NCI-H524 (cell line): ENCODE results near the gene VPS37B.
"Not testable (repeated sequence)": the region's sequence is repeated elsewhere in the genome, so short reads cannot be mapped to it uniquely, and the experiment has no call there.

Source experiments
- DNase-seq, 2 experiments: peaks; one replicate each; lab custom pipeline; 2025; lab: John Stamatoyannopoulos, UW

Gene VPS37B

DNA sequence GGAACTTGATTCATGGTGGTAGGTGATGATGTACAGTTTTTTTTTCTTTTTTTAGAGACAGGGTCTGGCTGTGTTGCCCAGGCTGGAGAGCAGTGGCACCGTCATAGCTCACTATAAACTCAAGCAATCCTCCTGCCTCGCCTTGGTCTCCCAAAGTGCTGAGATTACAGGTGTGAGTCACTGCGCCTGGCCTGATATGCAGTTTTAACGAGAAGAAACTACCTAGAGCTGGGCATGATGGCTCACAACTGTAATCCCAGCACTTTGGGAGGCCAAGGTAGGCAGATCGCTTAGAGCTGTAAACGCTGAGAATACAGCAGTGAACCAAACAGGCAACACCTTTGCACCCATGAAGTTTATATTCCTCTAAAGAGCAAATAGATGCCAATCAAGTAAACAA, 13.0 kb upstream of the VPS37B start:
- no peak for DNase-seq

DNA sequence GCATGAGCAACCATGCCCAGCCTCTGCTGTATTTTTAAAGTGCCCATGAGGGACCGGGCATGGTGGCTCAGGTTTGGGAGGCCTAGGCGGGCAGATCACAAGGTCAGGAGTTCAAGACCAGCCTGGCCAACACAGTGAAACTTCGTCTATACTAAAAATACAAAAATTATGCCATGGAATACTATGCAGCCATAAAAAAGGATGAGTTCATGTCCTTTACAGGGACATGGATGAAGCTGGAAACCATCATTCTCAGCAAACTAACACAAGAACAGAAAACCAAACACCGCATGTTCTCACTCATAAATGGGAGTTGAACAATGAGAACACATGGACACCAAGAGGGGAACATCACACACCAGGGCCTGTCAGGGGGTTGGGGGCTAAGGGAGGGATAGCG, 9.3 kb upstream of the VPS37B start:
- not testable (repeated sequence) for DNase-seq

DNA sequence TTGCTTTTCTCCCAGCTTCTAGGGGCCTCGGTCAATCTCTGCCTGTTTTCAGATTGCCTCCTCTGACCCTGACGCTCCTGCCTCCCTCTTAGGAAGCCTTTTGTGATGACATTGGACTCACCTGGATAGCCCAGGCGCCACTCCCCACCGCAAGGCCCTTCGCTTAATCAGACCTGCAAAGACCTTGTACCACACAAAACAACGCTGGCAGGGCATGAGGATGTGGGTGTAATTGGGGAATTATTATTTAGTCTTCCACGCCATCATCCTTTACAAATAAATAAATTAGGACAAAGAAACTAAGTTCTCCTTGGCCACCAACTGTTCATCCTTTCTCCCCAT, 7.7 kb upstream of the VPS37B start:
- DNase-seq, result no peak

DNA sequence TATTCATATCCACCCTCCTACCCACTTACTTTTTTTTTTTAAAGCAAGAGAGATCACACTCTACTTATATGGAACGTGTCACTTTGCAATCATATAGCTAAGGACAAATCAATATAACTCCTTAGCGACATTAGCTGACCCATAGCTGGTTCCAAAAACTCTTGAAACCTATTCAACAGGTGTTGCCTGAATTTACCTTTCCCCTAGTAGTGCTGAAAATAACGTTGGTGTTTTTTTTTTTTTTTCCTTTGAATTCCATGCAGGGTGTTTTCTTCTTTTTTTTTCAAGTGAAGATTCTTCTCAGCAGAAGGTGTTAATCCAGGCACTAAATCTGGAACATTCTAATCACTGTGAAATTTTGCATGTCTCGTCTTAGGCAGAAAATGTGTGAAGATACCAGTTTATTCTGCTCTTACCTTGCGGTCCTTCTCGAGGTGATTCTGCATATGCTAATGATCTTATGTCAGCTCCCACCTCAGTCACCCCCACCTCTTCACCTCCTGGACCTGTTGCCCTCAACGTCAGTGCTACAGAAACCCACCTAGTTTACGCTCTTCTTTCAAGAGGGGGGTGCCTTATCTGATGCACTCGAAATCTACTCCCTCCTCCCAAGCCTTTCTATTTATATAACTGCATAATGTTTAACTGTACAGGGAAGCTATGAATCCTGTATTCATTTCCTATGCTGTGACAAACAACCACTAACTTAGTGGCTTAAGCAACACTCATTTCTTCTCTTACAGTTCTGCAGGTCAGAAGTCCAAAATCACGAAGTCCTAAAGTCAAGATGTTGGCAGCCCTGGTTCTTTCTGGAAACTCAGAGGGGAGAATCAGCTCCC, 7.1 kb upstream of the VPS37B start:
- DNase-seq, result no peak

DNA sequence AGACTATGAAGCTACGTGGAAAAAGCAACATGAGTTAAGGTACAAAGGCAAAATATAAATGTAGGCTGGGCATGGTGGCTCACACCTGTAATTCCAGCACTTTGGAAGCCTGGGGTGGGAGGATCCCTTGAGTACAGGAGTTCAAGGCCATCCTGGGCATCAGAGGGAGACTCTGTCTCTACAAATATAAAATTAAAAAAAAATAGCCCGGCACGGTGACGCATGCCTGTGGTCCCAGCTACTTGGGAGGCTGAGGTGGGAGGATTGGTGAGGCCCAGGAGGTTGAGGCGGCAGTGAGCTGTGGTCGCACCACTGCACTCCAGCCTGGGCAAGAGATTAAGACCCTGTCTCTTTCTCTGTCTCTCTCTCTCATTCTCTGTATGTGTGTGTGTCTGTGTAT, 4.0 kb upstream of the VPS37B start:
- no peak for DNase-seq

DNA sequence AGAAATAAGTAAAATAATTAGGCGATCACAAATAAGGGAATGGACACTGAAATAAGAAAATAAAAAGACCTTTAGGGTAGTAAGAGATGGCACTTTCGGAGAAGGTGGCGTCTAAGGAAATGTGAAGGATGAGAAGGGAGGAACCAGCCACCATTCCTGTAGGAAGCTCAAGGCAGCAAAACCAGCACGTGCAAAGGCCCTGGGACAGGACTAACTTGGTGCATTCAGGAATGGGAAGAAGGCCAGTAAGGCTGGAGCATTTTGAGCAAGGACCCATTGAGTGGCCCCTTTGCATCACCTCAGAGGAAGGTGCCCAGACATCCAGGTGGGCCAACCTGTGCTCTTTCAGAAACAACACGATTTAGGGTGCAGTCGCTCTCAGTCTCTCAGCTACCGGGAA, 738 bp upstream of the VPS37B start:
- no peak for DNase-seq

DNA sequence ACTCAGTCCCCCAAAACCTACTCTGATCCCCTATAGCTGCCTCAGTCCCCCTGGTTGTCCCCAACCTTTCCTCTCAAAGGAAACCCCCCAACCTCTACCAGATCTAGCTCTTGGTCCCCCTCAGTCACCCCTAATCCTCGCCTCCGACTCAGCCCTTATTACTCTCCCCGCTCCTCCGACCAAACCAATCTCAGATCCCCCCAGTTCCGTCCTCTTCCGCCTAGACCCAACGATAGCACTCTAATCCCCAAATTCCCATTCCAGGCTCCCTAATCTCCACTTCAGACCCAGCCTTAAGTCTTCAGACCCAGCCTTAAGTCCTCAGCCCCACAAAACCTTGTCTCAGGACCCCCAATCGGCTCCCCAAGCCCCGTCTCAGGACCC, 612 bp downstream of the VPS37B start:
- DNase-seq, result peak in 1 of 2 experiments; percentile 20

DNA sequence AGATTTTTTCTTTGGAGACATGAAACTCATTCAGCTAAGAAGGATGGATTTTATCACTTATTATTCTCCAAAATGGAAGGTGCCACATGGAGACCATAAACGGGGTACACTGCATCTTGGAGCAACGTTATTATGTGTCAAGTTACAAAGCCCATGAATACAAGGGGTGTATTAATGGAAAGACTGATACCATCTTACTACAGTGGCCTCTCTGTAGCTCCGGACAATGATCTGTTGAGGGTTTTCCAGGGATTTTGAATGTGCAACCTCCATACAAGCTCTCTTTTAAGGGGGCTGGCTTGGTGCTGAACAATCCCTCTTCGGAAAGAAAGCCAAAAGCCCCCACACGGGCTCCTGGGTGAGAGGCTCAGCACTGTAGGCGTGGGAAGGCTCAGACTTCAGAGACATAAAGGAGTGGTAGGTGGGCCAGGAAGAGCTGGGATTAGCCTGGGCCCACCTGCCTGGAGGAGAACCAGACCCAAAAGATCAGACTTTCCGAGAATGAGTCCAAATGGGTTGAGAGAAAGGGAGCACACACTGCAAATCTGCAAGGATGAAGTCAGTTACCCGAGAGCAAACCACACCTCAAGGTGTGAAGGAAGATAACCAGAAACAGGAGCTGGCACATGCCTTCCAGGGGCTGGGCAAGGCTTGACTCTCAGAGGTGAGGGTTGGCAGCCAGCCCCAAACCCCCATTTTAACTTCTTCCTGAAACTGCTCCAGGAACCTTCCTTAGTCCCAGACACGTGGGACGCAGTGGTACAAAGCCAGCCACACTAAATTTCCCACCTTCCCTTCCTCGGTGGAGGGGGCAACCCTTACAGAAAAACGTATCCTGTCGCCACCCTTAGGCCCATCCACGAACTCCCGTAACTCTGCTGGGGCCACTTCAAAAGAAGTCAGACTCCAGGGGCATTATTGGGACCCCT, 1.5 kb downstream of the VPS37B start:
- no peak for DNase-seq

DNA sequence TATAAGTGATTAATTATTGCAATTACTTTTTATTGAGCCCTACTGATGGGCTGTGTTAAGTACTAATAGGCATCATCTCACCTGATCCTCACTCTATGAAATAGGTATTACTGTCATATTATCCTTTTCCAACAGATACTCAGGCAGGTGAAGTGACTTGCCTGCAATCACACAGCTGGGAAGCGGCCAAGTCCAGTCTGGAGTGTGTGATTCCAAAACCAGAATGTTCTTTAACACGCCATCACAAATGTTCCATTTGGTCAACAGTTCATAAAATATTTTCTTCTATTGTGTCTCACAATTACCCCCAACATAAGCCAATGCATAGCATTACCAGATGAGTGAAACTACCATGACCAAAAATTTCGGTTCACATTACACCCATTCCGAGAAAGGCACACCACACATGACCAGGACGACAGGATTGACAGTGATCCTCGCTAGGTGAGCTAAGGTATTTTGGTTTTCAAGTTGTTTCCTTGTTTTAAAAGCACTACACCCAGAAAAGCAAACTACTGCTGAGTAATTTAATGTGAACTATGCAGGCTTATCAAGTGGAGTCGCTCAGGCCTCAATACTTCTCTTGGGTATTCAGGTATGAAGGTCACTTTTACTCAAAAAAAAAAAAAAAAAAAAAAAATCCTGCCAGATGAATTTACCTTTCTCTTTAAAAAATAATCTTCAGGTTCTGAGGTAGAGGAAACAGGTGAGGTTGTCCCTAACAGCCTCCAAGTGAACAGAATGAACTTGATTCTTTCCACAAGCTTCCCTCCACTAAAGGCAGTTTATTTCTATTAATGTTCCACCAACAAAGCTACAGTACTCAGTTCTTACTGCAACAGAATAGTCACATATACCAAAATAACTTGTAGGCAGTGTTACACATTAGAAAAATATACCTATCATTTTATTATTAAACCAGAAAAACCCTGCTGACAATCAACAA, 2.4 kb downstream of the VPS37B start:
- no peak for DNase-seq

DNA sequence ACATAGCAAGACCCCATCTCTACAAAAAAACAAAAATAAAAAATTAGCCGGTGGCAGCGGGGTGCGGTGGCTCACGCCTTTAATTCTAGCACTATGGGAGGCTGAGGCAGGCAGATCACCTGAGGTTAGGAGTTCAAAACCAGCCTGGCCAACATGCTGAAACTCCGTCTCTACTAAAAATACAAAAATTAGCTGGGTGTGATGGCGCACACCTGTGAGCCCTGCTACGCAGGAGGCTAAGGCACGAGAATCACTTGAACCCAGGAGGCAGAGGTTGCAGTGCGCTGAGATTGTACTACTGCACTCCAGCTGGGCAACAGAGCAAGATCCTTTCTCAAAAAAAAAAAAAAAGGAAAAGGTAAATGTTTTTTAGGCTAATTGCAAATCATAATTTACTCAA, 3.2 kb downstream of the VPS37B start:
- not testable (repeated sequence) for DNase-seq

DNA sequence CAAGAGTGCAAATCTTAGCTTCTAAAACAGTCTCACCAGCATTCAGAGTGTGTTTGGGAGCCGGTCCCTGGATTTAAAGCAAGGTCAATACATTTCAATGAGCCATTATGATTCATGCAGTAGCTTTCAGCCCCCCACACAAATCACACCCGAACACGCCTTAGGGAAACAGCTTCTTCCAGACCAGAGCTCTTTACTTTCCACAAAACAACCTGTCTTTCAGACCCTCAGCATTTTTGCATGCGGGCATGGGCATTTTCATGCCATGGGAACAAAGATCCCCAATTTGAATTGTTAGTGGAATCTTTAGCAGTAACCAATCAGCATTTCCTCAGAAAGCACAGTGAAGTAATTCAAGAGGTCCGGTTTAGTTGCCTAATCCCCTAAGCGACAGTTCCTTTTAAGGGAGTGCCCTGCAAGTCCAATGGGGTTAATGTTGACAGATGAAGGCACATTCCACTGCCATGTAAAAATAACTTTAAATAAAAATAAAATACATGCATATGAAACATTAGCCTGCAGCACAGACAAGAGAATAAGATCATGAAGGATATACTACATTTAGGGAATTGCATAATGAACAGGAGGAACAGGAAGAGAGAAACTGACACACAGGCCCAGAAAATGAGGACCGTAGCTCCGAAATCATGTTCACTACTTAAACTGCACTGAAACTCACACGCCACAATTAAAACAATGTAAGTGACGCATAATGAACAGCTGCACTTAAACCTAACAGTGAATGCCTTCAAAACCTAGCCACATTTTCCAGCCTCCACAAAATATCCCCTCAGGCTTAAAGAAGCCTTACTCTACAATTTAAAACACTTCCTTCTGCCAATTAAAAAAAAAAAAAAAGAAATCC, 4.0 kb downstream of the VPS37B start:
- DNase-seq, result peak in 1 of 2 experiments; percentile 10

DNA sequence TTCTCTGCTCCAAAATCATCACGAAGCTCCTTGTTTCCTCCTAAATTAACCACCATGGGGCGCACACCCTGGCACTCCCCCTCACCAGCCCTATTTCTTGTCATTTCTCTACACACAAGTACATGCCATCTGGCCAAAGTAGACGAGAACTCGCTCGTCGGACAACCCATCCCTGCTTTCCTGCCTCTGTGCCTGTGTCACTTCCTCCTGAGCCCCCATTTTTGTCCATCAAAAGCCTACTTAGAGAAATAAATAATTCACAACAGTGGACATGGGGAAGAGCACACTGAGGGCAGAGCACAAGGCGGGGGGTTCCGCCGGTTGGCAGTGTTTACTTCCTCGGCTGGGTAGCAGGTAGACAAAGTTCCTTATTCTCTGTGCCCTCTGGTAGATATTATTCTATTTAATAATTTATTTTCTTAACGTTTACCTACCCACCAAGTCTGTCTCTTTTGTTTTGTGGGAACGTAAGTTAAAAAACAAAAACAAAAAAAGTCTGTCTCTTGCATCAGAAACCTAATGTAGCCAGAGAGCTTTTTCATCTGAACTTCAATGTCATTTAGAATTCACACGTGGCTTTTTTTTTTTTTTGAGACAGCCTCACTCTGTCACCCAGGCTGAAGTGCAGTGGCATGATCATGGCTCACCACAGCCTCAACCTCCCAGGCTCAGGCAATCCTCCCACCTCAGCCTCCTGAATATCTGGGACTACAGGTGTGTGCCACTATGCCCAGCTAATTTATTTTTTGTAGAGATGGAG, 6.0 kb downstream of the VPS37B start:
- peak; percentile 38 to 77 for DNase-seq

DNA sequence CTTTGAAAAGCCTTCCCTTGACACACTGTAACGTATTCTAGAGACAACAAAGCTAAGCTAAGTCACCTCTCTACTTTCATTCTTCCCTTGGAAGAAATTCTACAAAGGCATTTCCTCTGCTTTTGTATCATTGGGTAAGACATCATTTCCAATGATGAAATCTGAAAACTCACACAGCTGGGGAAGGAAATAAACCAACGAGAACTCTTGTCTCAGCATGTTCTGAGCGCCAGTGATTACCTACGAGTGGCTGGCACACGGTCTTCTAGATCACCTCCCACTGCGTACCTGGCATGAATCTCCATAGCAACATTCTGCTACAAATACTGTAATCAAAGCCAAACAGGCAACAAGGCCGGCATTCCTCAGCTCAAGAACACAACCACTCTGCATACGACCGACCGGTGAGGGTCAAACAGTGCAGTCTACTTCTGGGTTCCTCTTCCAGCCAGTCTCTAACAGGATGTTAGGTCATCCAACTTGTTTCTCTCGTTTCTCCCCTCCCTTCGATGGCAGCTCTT, 7.6 kb downstream of the VPS37B start:
- DNase-seq, result no peak

DNA sequence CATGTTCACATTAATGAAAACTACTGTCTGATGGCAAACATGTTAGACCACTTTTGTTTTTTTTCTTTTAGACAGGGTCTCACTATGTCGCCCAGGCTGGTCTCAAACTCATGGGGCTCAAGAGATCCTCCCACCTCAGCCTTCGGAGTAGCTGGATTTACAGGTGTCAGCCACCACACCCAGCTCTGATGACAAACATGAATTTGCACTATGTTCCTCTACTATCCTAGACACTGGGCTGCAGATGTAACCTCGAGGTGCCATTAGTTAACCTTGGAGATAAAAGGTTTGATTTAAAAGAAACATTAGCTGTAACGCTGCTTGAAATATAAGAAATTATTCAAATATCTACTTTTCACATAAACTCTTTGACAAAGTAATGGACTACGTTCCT, 8.1 kb downstream of the VPS37B start:
- no peak for DNase-seq

DNA sequence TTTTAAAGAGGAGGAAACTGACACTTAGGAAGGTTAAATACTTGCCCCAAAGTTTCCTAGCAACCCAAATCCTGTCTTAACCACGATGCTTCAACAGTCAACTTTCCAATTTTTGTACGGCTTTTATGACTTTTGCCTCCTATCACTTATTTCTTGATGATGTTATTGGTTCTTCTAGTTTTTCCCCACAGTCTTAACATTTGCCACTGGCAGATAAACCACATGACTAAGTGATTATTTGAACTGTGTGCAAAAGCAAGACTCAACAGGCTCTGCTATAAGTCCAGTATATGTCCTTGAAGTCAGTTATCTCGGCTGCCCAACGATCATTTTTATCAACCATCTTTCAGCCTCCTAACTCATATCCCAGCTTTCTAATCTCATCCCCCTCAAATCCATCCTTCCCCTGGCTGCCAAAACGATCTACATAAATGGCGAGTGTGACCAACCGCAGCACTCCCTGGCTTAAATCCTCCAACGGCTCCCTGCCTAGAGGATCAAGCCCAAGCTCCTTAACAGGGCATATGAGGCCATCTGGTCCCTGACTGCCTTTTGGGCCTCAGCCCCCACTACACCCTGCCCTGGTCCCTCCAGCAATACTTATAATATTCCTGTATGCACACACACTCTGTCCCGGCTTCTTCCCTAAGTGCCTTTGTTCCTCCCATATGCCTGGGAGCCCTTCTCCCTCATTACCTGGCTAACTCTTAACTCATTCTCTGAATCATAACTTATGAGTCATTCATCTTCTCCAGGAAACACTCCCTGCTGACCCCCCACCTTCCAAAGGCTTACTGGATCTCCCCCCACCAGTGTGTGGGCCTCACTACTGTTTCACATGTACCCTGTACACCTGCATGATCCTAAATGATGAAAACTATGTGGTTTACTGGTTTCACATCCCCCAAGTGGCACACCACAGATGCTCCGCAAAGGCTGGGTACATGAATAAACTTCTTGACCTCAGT, 8.8 kb downstream of the VPS37B start:
- peak; percentile 80 to 95 for DNase-seq

DNA sequence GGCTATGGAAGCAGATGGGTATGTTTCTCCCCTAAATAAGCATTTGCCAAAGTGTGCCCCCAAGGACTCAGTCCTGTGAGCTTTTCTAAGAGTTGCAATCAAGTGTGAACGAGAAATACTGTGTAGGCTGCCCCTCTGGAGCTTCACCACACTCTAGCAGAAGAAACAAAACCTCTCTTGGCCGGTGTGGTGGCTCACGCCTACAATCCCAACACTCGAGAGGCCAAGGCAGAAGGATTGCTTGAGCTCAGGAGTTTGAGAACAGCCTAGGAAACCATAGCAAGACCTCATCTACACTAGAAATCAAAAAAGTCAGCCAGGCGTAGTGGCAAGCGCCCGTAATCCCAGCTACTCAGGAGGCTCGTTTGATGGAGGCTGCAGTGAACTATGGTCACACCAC, 9.8 kb downstream of the VPS37B start:
- no peak for DNase-seq

DNA sequence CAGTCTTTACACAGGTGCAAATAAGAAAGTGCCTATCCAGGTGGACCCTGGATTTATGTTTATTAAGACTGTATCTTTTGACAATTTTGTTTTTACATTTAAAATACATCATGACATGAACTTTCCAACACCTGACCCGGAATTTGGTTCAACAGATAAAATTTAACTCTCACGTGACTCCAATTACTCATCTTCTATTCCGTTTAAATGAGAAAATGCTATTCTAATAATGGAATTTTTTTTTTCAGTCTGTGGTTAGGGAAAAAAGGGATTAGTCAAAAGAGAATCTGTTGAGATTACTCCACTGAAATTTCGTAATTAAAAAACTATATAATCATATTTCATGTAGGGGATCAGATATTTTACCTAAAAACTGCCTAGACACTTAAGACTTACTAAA, 11.1 kb downstream of the VPS37B start:
- DNase-seq, result no peak

DNA sequence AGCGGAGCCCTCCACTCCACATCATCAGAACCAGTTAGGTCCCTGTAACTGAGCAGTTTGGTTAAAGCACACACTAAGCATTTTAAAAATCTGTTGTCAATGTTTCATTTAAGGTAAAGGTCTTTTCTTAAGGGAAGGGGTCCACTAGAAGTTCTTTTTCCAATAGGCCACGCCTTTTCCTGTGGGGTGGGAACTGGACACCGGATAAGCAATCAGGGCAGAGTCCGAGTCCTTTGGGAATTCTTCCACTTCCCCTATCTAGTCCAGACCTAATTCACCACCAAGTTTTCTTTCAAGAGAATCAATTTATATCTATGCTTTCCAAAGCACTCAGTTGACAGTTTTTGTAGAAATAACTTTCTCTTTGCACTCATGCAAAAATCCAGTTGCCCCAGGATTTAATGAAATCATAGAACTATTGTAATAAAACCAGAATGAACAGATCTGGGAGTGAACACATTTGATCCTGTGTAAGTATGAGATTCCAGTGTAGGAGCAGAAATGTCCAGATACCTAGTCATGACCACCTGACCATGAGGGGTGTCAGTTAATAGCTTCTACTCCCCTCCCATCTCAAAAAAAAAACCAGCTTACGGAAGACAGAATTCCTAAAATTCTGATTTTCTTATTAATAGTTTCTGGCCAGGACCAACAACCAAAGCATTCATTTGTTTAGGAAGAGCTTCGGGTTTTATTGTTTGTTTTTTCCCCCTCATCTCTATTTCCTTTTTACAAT, 11.7 kb downstream of the VPS37B start:
- no peak for DNase-seq
